CD4-positive, alpha-beta T cell treated with Interleukin-17A for 4 hours (primary cell): Measurements from ENCODE around the gene SSMEM1.
"Not testable (repeated sequence)": the region's sequence is repeated elsewhere in the genome, so short reads cannot be mapped to it uniquely, and the experiment has no call there.

Experiments used
- DNase-seq: peaks from one replicate; pipeline ENCODE4 v3.0.0-alpha.2; 2020; ENCODE audit warnings: mixed read lengths

SSMEM1 gene

GRCh38 chr7:130213828-130214227 lies 6.2 kb downstream of the SSMEM1 start:
- DNase-seq: no peak

DNA sequence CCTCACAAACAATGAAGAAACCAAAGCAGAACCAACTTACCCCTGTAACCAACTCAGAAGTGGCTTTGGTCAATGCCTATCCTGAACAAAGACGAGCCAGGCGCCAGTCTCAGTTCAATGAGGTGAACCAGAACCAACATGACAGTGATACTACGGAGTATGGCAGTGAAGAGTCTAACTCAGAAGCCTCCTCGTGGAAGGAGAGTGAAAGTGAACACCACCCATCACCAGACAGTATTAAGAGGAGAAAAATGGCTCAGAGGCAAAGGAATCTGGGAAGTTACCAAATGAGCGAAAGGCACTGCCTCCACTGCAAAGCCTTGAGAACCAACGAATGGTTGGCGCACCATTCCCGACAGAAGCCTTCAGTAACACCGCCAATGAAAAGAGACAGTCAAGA lies 8.4 kb downstream of the SSMEM1 start:
- DNase-seq: no peak

GRCh38 chr7:130216750-130217149 lies 9.1 kb downstream of the SSMEM1 start:
- DNase-seq: no peak

DNA sequence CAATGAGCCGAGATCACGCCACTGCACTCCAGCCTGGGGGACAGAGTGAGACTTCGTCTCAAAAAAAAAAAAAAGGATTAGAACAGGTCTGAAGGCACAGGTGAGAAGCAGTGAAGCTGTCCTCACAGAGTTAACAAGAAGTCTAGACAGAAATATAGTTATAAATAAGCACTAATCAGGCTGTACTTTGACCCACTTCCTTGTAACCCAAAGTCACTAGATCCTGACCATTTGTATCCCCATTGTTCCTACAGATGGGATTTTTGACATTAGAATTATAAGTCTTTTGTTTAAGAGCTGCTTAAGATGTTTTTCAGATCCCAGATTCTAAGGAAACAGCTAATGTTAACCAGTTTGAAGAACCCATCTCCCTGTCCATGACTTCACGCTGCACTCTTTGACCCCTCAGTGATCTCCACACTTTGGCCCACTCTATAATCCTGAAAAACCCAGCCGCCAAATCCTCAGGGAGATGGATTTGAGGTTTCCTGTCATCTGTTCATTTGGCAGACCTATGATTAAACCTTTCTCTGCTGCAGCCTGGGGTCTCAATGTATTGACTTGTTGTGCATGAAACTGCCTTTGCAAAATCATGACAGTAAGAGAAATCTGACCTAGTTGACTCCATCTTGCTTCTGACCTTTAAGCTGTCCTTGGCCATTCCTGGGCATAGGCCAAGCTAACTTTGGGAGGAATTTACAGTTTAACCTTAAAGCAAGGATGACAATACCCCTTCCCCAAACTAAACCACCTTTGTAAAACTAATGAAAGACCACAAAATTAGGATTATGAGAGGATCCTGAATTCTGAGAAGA lies 11.4 kb downstream of the SSMEM1 start:
- no peak for DNase-seq

DNA sequence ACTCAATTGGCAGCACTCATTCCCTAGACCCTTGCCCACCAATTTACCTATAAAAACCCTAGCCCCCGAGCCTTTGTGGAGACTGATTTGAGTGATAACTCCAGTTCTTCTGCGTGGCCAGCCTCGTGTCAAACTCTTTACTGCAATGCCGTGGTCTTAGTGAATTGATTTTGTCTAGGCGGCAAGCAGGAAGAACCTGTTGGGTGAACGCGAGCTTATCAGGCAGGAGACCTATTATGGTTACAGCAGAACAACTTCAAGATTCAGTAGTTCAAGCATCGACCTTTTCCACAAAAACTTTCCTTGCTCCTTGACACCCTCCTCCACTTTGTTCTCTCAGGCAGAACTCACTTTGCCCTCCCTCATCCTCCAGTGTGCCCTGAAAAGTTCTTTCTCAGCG lies 12.2 kb downstream of the SSMEM1 start:
- DNase-seq: no peak

DNA sequence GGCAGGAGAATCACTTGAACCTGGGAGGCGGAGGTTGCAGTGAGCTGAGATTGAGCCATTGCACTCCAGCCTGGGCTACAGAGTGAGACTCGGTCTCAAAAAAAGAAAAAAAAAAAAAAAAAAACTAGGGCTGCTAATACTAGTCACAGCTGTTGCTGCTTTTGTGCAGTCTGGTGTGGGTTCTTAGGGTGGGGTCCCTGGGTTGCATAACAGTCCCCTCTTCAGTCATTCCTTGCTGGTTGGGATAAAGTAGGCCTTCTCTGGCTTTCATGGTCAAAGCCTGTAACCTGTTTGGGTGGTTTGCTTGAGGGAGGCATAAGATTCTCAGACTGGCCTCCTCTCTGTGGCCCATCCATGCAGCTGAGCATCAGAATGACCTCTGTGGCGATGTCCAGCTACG lies 14.1 kb downstream of the SSMEM1 start:
- no peak for DNase-seq

GRCh38 chr7:130223646-130224045 lies 16.0 kb downstream of the SSMEM1 start:
- DNase-seq: no peak

GRCh38 chr7:130224210-130224609 lies 16.6 kb downstream of the SSMEM1 start:
- DNase-seq: no peak

- DNase-seq: not testable (repeated sequence)
Measured at GRCh38 chr7:130224923-130225322, 17.3 kb downstream of the SSMEM1 start.

GRCh38 chr7:130226333-130226732 lies 18.7 kb downstream of the SSMEM1 start:
- DNase-seq: no peak

DNA sequence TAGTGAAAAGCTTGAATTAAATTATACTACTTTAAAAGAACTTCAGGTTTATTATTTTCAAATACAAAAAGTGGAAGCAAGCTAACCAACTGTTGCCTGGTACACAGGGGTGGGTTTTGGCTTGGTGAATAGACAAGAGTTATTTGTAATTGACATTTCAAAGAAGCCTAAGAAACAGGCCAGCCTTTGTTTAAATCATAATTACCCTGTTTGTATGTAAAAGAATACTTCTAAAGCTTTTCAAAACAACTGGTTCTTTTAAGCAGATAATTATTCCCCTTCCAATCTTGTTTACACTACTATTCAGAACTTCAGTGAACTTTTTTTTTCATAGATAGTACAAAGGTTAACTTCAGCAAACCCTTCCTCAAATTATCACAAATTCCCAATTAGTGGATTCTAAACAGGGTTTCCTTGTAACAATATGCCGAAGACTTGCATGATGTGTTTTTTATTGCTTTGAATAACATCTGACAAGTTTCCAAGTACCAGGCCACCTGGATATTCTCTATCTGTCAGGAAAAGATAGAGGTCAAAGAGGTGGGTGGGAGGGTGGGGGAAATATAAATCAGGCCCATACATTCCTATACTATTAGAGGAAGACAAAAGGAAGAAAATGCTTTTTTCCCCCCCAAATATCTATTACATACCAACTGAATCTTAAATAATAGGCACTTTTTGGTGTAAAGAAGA lies 20.4 kb downstream of the SSMEM1 start:
- DNase-seq: no peak

- DNase-seq: no peak
Measured at GRCh38 chr7:130228840-130229502, 21.3 kb downstream of the SSMEM1 start.

DNA sequence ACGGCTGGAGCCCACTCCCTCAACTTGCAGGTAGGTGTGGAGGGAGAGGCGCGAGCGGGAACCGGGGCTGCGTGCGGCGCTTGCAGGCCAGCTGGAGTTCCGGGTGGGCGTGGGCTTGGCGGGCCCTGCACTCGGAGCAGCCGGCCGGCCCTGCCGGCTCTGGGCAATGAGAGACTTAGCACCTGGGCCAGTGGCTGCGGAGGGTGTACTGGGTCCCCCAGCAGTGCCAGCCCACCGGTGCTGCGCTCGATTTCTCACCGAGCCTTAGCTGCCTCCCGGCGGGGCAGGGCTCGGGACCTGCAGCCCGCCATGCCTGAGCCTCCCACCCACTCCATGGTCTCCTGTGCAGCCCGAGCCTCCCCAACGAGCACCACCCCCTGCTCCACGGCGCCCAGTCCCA lies 22.3 kb downstream of the SSMEM1 start:
- DNase-seq: not testable (repeated sequence)

GRCh38 chr7:130231792-130232191 lies 24.1 kb downstream of the SSMEM1 start:
- DNase-seq: no peak

- DNase-seq: no peak
Measured at GRCh38 chr7:130232209-130232608, 24.5 kb downstream of the SSMEM1 start.

DNA sequence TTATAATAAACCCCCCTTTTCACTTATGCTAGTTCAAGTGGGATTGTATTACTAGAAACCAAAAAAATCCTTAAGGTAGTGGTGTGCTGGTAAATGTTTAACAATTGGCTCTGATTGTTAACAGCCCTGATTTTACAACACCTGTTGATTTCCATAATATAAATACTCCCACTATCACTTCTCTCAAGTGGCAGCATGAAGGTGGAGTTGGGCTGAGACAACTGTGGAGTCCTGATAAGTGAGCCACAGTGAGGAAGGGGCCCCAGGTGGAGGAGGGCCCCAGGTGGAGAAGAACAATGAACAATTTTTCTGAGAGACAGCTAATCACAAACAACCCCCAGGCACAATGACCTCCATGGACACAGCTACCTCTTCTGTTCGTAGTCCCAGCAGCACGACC lies 26.4 kb downstream of the SSMEM1 start:
- DNase-seq: no peak

DNA sequence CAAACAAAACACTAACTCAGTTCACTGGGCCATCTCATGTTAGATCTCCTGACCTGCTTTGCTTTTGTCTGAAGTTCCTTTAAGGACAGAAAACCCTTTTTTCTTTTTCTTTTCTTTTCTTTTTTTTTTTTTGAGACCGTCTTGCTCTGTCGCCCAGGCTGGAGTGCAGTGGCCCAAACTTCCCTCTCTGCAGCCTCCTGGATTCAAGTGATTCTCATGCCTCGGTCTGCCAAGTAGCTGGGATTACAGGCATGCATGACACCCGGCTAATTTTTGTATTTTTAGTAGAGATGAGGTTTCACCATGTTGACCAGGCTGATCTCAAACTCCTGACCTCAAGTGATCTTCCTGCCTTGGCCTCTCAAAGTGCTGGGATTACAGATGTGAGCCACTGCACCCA lies 28.7 kb downstream of the SSMEM1 start:
- not testable (repeated sequence) for DNase-seq

- DNase-seq: no peak
Measured at GRCh38 chr7:130240240-130240639, 32.6 kb downstream of the SSMEM1 start.

- DNase-seq: peak; percentile 72
Measured at GRCh38 chr7:130242198-130243014, 34.7 kb downstream of the SSMEM1 start.

- not testable (repeated sequence) for DNase-seq
Measured at GRCh38 chr7:130243486-130243885, 35.8 kb downstream of the SSMEM1 start.

DNA sequence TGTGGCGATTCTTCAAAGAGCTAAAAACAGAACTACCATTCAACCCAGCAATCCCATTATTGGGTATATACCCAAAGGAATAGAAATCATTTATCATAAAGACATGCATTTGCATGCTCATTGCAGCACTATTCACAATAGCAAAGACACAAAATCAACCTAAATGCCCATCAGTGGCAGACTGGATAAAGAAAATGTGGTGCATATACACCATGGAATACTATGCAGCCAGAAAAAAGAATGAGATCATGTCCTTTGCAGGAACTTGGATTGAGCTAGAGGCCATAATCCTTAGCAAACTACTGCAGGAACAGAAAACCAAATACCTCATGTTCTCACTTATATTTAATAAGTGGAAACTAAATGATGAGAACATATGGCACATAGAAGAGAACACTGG lies 38.8 kb downstream of the SSMEM1 start:
- DNase-seq: not testable (repeated sequence)

GRCh38 chr7:130248842-130249241 lies 41.2 kb downstream of the SSMEM1 start:
- not testable (repeated sequence) for DNase-seq

- DNase-seq: not testable (repeated sequence)
Measured at GRCh38 chr7:130249626-130250025, 42.0 kb downstream of the SSMEM1 start.
